HepG2 (cell line): ENCODE measurements around the gene ANKRD13D. TPM values are rescaled to one million over a fixed set of nuclear protein-coding genes. Genes with fewer than 3 reads are reported as not detected.

ENCODE experiments used
- DDIT3 ChIP-seq: sonication (generic); formaldehyde crosslinking; IDR thresholded peaks from 2 replicates; pipeline ENCODE4 v1.4.0; 2020; ENCODE audit warnings: mild to moderate bottlenecking, missing genetic modification reagents
- HMGXB3 ChIP-seq: sonication (generic); formaldehyde crosslinking; IDR thresholded peaks from 2 replicates; pipeline ENCODE4 v1.4.0; 2020; ENCODE audit warnings: missing genetic modification reagents, borderline replicate concordance
- MZF1 ChIP-seq: sonication (generic); formaldehyde crosslinking; IDR thresholded peaks from 2 replicates; pipeline ENCODE4 v1.8.1; 2023; ENCODE audit warnings: mild to moderate bottlenecking, missing genetic modification reagents, borderline replicate concordance
- ZNF337 ChIP-seq: sonication (generic); formaldehyde crosslinking; IDR thresholded peaks from 2 replicates; pipeline ENCODE4 v1.5.1; 2020; ENCODE audit warnings: missing genetic modification reagents, low read depth, mild to moderate bottlenecking, borderline replicate concordance
- ZNF646 ChIP-seq: sonication (generic); formaldehyde crosslinking; IDR thresholded peaks from 2 replicates; pipeline ENCODE4 v1.9.0; 2021; ENCODE audit warnings: mild to moderate bottlenecking, missing genetic modification reagents
- polyA plus RNA-seq, 8 experiments: library from polyadenylated mRNA; depleted of rRNA in 3 of 8; stranded (reverse) in 7 of 8; unstranded in 1 of 8; fragments of >200 nt; fragmentation: Illumina TruSeq in 4 of 8; extraction: Trizol in 4 of 8; gene quantifications; 2 replicates each; pipeline versions ENCODE4 v1.2.1 to v1.2.3, GENCODE V29; 2011 to 2016; ENCODE audit warnings: low read depth in 4 of 8, missing spikeins in 1 of 8, mixed read lengths in 1 of 8; ENCODE audit not compliant: insufficient read depth in 1 of 8
- total RNA-seq, 5 experiments: library from RNA; depleted of rRNA; stranded (reverse); fragments of >200 nt; fragmentation: Illumina TruSeq; extraction: Trizol; gene quantifications; 2 replicates each; pipeline ENCODE4 v1.2.3, GENCODE V29; 2016; ENCODE audit warnings: low read depth in 1 of 5

ANKRD13D gene
- total and polyA plus RNA-seq, 2 of the 13 experiments (the other 11 are each of a cell fraction or from before 2014, with no cell fraction given), result 18.6 to 27.3 TPM

- no peak for TF ChIP-seq ZNF646
- TF ChIP-seq HMGXB3, result no peak
- TF ChIP-seq DDIT3 (CRISPR knock-in tag), result no peak
- TF ChIP-seq MZF1, result no peak
- TF ChIP-seq ZNF337 (CRISPR knock-in tag), result no peak
Observed at GRCh38 chr11:67278135-67278938, 10.8 kb upstream of the ANKRD13D start (continued).
